ENCODE data around the gene MSRB3. TPM values are rescaled to one million over a fixed set of nuclear protein-coding genes. Genes with fewer than 3 reads are reported as not detected.

MSRB3 gene
- total RNA-seq, 1 experiment from 2014 or later: 1.8 TPM

DNA sequence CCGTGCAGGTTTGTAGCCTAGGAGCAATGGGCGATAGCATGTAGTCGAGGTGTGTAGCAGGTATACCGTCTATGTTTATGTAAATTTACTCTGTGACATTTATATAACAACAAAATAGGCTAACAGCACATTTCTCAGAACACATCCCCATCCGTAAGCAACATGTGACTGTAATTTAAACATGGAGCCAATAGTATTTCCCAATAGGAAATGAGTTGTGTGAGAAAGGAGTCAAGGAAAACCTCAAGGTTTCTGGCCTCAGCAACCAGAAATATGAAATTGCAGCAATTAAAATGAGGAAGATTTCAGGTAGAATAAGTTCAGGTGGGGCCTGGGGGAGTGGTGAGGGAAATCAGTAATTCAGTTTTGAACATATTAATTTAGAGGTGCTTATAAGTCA, 136.0 kb downstream of the MSRB3 start (continued):
- TF ChIP-seq, protein P1, sequence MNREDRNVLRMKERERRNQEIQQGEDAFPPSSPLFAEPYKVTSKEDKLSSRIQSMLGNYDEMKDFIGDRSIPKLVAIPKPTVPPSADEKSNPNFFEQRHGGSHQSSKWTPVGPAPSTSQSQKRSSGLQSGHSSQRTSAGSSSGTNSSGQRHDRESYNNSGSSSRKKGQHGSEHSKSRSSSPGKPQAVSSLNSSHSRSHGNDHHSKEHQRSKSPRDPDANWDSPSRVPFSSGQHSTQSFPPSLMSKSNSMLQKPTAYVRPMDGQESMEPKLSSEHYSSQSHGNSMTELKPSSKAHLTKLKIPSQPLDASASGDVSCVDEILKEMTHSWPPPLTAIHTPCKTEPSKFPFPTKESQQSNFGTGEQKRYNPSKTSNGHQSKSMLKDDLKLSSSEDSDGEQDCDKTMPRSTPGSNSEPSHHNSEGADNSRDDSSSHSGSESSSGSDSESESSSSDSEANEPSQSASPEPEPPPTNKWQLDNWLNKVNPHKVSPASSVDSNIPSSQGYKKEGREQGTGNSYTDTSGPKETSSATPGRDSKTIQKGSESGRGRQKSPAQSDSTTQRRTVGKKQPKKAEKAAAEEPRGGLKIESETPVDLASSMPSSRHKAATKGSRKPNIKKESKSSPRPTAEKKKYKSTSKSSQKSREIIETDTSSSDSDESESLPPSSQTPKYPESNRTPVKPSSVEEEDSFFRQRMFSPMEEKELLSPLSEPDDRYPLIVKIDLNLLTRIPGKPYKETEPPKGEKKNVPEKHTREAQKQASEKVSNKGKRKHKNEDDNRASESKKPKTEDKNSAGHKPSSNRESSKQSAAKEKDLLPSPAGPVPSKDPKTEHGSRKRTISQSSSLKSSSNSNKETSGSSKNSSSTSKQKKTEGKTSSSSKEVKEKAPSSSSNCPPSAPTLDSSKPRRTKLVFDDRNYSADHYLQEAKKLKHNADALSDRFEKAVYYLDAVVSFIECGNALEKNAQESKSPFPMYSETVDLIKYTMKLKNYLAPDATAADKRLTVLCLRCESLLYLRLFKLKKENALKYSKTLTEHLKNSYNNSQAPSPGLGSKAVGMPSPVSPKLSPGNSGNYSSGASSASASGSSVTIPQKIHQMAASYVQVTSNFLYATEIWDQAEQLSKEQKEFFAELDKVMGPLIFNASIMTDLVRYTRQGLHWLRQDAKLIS (CRISPR knock-in tag; IDR thresholded peaks at IDR 0.05; ENCODE audit: borderline replicate concordance): no peak
- TF ChIP-seq, protein P2, sequence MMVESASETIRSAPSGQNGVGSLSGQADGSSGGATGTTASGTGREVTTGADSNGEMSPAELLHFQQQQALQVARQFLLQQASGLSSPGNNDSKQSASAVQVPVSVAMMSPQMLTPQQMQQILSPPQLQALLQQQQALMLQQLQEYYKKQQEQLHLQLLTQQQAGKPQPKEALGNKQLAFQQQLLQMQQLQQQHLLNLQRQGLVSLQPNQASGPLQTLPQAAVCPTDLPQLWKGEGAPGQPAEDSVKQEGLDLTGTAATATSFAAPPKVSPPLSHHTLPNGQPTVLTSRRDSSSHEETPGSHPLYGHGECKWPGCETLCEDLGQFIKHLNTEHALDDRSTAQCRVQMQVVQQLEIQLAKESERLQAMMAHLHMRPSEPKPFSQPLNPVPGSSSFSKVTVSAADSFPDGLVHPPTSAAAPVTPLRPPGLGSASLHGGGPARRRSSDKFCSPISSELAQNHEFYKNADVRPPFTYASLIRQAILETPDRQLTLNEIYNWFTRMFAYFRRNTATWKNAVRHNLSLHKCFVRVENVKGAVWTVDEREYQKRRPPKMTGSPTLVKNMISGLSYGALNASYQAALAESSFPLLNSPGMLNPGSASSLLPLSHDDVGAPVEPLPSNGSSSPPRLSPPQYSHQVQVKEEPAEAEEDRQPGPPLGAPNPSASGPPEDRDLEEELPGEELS (CRISPR knock-in tag; IDR thresholded peaks at IDR 0.05): no peak
- TF ChIP-seq FOXJ3 (CRISPR knock-in tag; IDR thresholded peaks at IDR 0.05; ENCODE audit: borderline replicate concordance): no peak

GRCh38 chr12:65415826-65416225, 137.3 kb downstream of the MSRB3 start:
- no peak for TF ChIP-seq SOX15 (CRISPR knock-in tag; IDR thresholded peaks at IDR 0.05)
- TF ChIP-seq GABPB1 (CRISPR knock-in tag; IDR thresholded peaks at IDR 0.05): no peak
- no peak for TF ChIP-seq ELF4 (CRISPR knock-in tag; IDR thresholded peaks at IDR 0.05; ENCODE audit: low read depth)
- TF ChIP-seq, protein P3, sequence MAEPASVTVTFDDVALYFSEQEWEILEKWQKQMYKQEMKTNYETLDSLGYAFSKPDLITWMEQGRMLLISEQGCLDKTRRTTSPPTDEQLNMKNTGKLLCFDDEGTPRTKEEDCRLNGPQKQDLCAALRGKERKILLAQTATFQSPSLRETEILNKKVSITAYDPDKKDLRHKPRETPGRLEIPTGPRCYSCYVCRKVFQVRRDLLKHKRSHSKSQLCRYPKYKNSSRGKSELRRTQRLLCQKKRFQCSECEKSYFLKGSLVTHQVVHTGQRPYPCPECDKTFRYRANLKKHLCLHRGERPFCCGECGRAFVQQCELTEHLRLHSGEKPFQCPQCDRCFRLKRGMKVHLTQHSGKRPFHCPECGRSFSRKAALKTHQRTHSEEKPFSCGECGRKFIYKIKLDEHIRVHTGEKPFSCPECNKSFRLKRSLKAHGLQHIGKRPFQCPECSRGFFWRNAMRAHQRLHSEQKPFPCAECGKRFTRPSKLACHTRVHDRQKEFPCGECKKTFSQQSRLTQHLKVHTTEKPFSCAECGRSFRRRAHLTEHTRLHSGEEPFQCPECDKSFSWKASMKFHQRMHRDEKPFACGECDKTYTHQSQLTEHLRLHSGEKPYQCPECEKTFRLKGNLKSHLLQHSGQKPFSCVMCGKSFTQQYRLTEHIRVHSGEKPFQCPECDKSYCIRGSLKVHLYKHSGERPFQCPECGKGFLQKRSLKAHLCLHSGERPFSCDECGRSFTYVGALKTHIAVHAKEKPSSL (CRISPR knock-in tag; conservative IDR thresholded peaks at IDR 0.05): no peak
- no peak for DNase-seq (ENCODE audit: low spot score)
- Mint-ChIP-seq H3K27ac (no peak overlapping the region), H3K27me3 (ENCODE audit: low read depth) (no peaks in the 10 kb centered on the region; the same call in 1 of the 2 replicates), H3K4me1 (no peaks in the 10 kb centered on the region), H3K9me3 (peaks cover 22% of the 10 kb centered on the region), H3K36me3 (peaks cover 4% of the 10 kb centered on the region), H3K4me3 (no peak overlapping the region)
- ChIA-PET POLR2A (no interaction called here), CTCF (no interaction called here)
- ATAC-seq: no peak

GRCh38 chr12:65419284-65420072, 141.0 kb downstream of the MSRB3 start:
- peaks cover 43% of the 10 kb centered on the region for H3K9me3 Mint-ChIP-seq
- TF ChIP-seq ERG (CRISPR knock-in tag; IDR thresholded peaks at IDR 0.05) (no peak), TEAD4 (CRISPR knock-in tag; IDR thresholded peaks at IDR 0.05) (no peak), MYBL2 (CRISPR knock-in tag; IDR thresholded peaks at IDR 0.05) (no peak), ZNF671 (CRISPR knock-in tag; IDR thresholded peaks at IDR 0.05) (no peak), CREM (CRISPR knock-in tag; IDR thresholded peaks at IDR 0.05) (no peak), ELF4 (CRISPR knock-in tag; IDR thresholded peaks at IDR 0.05; ENCODE audit: low read depth) (no peak), NR3C1 (CRISPR knock-in tag; conservative IDR thresholded peaks at IDR 0.05; ENCODE audit: low read depth) (no peak)
- TF ChIP-seq, protein P4, sequence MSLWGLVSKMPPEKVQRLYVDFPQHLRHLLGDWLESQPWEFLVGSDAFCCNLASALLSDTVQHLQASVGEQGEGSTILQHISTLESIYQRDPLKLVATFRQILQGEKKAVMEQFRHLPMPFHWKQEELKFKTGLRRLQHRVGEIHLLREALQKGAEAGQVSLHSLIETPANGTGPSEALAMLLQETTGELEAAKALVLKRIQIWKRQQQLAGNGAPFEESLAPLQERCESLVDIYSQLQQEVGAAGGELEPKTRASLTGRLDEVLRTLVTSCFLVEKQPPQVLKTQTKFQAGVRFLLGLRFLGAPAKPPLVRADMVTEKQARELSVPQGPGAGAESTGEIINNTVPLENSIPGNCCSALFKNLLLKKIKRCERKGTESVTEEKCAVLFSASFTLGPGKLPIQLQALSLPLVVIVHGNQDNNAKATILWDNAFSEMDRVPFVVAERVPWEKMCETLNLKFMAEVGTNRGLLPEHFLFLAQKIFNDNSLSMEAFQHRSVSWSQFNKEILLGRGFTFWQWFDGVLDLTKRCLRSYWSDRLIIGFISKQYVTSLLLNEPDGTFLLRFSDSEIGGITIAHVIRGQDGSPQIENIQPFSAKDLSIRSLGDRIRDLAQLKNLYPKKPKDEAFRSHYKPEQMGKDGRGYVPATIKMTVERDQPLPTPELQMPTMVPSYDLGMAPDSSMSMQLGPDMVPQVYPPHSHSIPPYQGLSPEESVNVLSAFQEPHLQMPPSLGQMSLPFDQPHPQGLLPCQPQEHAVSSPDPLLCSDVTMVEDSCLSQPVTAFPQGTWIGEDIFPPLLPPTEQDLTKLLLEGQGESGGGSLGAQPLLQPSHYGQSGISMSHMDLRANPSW (CRISPR knock-in tag; conservative IDR thresholded peaks at IDR 0.05; ENCODE audit: low read depth): no peak
- POLR2A ChIA-PET: no interaction called here
- peaks cover 13% of the 10 kb centered on the region for H3K36me3 Mint-ChIP-seq
- no peak overlapping the region for H3K4me3 Mint-ChIP-seq
- CTCF ChIA-PET: no interaction called here
- no peak for ATAC-seq
- no peaks in the 10 kb centered on the region; the same call in 1 of the 2 replicates for H3K27me3 Mint-ChIP-seq (ENCODE audit: low read depth)
- no peaks in the 10 kb centered on the region for H3K4me1 Mint-ChIP-seq
- no peak for DNase-seq (ENCODE audit: low spot score)
- no peak overlapping the region for H3K27ac Mint-ChIP-seq
